NCI-H69 (cell line): ENCODE measurements around the gene ZNF385B.
"Not testable (repeated sequence)": the region's sequence is repeated elsewhere in the genome, so short reads cannot be mapped to it uniquely, and the experiment has no call there.

Experiments
- DNase-seq: peaks from one replicate; lab custom pipeline; 2025; lab: John Stamatoyannopoulos, UW

Gene ZNF385B

DNA sequence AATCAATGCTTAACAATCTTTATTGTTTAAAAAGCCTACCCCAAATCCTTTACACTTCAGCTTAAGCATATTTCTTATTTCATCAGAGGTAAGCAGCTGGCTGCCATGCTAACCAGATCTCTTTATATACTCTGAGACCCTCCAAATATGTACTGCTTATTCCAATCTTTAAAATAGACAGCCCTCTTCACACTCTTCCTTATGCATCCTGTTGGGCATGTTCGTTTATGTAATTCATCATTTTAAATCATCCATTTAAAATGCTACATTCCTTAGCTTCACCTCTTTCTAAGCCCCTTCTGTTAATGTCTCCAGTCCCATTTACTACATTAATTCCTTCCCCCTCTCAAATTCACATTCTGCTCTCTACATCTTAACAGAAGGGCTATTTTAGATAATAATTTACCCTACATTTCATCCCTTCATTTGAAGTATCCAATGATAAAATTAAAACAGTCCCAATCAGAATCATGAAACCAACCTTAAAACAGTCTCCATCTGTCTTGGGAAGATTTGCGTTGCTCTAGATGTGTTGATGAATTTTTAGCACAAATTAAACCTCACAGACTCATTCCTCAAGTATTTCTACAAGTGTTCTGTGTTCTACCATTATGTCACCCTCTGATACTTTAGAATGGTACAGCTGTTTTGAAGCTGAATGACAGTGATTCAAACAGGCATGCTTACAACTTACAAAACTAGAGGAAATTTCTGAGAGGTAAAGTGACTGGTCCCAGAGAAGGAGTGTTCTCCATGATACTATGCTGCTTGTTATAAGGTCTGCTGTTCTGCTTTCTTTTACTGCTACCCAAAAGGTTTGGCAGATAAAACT lies 59.1 kb downstream of the ZNF385B start:
- DNase-seq = no peak

DNA sequence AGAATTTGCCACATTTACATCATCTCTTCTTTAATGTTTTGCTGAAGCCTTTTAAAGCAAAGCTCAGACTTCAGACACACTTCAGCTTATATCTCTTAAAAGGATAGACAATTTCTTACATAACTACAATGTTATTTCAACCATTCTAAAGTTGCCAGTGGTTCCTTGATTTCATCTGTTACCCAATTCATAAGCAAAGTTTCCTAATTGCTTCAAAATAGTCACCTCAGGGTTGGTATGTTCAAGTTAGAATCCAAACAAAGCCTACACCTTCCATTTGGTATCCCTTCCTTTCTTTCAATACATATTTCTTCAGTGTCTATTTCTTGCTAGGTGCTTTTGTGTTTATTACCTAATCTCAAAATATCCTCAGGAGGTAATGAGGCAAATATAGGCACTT lies 60.6 kb downstream of the ZNF385B start:
- no peak for DNase-seq

DNA sequence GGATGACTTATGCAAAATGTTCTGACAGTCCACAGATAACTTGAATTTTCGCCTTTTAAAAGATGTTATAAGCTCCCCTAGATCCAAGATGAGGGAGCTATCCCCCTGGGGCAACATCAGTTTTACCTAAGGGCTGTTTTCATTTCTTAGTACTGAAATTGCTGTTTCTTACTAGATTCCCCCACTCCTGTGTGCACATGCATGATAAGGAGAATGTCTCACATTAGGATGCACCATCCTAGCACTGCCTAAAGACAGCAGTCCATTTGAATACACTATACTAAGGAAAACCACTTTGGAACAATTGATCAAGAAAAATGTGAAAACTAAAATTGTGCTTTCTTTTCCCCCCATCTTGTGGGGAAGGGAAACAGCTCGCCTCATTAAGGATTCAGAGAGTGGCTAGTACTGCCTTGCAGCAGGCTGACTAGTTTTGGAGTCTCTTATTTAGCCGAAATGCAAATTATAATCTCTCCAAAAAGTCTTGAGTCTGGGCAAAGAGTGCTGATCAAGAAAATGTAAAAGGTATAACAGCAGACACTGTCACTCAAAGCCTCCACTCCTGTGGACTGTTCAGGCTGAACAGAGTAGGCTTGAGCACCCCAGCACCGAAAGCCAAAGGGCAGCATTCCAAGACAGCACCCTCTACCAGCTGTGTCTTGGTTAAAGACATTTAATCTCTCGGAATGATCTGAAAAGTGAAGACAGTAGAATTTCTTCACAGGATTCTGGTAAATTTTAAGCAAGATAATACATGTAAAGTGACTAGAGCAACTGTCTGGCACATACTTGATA lies 65.0 kb downstream of the ZNF385B start:
- DNase-seq = no peak

DNA sequence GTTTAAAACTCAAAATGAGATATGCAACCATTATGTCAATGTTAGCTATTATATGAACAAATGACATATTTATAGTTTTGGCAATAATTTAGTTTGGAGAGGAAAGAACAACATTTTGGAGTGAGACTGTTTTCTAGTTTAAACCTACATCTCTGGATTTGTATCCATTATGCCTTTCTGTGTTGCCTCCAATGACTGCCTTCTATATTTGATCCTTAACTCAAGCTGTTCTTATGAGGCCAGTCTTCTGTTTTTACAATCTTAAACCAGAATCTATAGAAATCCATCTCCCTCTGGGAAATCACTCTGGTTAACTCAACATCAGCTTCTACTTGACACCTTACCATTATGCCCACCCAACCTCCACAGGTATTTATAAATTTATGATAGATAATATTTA lies 67.5 kb downstream of the ZNF385B start:
- no peak for DNase-seq

DNA sequence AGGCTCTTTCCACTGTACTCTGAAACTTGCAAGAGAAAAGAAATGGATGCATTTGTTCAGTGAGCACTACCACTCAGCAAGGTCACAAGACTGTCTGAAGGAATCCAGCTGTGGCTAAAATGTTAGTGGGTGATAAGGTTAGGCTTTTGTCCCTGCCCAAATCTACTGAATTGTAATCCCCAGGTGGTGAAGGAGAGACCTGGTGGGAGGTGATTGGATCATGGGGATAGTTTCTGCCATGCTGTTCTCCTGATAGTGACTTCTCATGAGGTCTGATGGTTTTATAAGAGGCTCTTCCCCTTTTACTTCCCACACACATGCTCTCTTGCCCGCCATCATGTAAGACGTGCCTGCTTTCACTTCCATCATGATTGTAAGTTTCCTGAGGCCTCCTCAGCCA lies 68.2 kb downstream of the ZNF385B start:
- no peak for DNase-seq

DNA sequence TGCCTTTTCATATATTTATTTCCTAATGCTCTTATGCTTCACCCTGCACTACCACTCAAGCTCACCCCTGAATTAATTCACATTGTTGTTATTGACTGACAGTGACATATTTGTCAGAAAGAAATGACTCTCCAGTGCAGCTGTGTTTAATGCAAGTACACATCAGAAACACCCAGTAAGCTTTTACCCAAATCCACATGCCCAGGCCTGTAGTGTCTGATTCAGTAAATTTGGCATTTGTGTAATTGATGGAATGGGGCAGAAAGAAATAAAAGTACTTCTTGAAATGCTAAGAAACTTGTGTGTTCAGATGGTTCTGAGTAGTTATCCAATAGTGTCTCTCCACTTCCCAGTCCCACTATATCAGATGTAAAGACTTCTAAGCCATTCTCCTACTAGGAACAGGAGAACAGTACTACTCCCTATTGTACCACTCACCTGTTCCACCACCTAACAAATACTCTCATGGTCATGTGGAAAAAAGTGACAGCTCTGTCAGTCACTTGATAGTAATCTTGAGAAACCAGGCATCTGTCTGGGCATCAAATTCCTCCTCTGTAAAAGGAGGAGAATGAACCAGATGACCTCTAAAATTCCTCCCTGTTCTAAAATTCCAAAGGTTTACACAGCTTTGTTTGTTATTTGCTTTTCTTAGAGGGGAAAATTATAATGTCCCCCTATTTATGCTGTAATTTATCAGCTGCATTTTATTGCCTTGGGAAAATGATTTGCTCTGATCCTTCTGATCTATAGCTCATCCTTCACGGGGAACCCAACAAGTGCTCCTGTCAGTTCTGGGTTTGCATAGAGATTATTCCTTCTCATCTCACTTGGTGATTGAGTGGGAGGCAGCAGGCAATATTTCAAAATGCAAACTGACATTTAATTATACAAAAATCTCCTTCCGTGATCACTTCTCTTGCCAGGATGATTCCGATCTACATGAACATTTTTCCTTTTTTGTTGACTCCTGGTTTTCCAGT lies 70.9 kb downstream of the ZNF385B start:
- DNase-seq = peak; percentile 8

DNA sequence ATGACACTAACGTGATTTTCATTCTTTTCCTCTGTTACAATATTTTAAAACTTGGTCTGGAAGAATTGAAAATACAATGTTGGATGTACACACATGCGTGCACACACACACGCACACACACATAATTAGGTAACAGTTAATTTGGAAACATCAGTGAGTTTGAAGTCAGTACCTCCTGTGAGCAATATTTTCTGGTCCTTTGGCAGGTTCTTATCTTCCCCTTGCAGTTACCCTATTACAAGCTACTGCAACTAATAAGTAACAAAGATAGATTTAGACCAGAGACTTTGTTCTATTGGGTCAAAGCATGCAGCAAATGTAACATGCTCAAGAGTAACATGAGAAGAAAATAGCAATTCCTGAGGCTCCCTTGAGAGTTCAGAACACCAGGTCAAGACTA lies 73.3 kb downstream of the ZNF385B start:
- DNase-seq = no peak

DNA sequence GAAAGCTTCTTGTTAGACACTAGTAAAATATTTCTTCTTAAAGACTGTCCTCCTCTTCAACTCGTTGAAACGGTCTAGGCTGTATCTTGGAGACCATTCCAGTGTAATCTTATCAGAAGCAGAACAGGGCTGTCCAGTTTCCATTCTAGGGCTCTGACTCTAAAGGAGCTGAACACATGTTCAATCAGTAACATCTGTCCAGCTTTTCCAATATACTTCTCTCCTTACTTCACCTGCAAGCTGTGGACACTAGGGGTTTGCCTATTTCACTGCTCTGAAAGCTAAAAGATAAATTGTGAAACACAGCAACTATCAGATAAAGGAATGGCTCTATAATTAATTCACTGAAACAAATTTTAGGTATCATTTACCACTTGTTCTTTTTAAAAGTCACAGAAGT lies 73.8 kb downstream of the ZNF385B start:
- DNase-seq = no peak

DNA sequence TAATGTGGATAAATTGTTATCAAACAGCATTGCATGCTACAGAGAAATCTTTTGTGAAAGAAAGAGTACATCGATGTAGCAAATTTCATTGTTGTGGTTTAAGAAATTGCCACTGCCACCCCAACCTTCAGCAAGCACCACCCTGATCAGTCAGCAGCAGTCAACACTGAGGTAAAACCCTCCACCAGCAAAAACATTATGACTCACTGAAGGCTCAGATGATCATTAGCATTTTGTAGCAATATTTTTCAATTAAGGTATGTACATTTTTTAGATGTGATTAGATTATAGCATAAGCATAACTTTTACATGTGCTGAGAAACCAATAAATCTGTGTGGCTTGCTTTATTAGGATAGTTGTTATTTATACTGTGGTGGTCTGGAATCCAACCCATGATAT lies 75.5 kb downstream of the ZNF385B start:
- DNase-seq = no peak

DNA sequence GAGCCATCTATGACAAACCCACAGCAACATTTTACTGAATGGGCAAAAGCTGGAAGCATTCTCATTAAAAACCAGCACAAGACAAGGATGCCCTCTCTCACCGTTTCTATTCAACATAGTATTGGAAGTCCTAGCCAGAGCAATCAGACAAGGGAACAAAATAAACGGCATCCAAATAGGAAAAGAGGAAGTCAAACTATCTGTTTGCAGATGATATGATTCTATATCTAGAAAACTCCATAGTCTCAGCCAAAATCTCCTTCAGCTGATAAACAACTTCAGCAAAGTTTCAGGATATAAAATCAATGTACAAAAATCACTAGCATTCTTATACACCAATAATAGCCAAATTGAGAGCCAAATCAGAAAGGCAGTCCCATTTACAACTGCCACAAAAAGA lies 79.1 kb downstream of the ZNF385B start:
- not testable (repeated sequence) for DNase-seq

DNA sequence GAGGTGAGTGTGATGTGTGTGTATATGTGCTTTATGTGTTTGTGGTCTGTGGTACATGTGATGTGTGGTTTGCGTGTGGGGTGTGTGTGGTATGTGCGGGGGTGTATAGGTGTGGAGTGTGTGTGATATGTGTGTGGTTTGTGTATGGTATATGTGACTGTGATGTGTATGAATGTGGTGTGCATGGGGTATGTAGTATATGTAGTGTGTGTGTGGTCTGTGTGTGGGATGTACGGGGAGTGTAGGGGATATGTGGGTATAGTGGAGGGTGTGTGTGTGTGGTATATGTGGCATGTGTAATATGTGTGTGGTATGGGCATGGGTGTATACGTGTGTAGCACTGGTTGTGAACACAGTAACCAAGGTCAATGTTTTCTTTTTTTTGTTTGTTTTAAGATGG lies 87.4 kb downstream of the ZNF385B start:
- no peak for DNase-seq

DNA sequence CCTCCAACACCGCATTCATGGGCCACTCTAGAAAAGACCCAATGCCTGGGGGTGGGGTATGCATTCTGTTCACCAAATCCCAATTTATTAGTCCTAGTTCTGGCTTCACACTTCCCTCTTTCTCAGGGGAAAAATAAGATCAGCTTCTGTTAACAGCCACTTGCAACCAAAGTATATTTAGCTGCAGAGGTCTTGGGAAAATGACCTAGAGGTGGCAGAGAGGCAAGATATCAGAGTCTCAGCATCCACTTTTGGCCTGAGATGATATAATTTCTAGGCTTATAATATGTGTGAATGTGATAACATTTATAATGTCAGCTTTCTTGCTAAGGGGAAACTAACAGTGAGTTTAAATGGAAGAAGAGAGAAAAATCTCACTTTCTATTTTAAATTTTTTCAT lies 89.1 kb downstream of the ZNF385B start:
- DNase-seq = no peak

DNA sequence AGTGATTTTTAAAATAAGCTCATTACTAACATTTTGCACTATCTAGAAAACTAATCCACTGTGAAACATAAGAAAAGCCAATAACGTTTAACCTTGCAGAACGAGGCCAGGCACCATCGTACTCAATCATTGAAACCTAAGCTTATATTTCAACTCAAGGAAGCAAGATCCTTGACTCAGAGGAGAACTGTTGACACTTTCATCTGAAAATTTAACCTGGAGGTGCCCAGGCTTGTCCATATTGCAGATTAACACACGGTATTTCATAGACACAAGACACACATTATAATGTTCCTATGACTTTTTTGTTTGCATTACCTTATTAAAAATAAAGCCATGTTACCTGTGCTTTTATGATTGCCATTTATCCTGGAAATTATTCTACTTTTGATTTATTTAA lies 89.6 kb downstream of the ZNF385B start:
- DNase-seq = no peak

DNA sequence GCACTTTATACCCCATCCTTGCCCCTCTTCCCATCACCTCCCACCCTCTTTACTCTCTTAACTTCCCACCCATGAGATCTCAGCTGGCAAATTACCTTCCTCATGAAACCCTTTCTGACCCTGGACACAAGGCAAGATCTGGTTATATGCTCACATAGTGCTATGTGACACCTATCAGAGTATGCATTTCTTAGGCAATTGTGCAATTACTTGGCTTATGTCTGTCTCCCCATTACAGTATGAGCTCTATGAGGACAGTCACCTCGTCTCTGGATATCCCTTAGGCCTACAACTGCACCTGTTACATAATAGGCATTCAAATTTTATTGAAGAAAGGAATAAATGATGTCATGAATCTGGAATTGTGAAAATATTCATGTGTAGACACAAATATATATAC lies 91.4 kb downstream of the ZNF385B start:
- DNase-seq = no peak

DNA sequence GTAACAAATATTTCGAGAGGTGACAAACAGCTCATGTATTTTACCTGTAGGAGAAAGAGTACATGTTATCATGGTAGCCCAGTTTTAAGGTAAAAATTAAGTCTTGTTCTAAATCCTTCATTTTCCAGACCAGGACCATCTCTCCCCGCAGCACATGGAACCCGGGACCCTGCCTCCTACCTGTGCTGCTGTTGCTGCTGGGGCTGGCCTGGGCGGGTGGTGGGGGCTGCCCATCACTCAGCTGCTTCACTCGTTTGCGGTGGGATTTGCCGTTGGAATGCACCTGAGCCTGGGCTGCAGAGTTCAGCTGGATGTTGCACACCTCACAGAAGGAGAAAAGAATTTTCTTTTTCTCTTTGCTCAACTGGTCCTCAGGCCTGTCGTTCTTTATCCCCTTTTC lies 92.1 kb downstream of the ZNF385B start:
- no peak for DNase-seq

DNA sequence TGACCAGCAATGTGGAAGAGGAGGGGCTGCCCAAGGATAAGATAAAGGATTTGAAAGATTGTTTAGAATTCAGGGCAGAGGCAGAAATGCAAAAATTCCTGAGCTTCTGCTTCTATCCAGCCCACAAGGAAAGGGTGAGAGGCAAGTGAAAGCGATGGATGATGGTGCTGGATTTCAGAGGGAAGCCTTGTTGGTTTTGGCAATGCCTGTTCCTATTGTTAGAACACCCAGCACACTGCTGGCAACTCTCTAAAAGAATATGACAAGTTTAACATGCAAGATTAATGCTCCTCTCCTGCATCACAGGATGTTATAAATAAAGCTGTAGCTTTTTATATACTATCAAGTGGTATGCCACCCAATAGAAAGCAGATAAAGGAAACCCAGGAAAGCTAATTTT lies 92.6 kb downstream of the ZNF385B start:
- no peak for DNase-seq

DNA sequence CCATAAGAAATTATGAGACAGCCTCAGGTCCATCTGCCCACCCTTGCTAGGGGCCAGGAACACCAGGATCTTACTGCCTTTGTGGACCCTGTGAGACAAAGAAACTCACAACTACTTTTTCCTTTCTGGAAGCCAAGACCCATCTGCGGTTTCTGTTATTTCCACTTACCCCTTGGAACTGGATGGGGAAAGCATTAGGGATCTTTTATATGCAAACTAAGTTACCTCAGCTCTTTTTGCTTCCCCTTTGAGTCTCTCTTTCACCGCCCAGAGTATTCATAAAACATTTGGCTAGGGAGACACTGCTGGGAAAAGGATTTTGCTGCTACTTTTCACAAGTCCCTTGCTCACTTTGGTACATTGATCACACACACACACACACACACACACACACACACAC lies 95.7 kb downstream of the ZNF385B start:
- no peak for DNase-seq

DNA sequence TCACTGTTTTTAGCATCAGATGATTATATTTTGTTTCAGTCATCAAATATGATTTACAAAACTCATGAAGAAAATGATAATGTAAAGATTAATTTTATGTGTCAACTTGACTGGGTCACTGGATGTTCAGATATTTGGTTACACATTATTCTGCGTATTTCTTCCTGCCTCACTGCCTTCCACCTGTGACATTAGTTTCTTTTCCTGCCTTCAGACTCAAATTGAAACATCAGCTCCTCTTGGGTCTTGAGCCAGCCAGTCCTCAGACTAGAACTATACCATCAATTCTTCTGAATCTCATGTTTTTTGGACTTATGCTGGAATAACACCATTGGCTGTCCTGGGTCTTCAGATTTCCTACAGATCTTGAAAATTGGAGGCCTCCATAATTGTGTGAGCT lies 96.7 kb downstream of the ZNF385B start:
- no peak for DNase-seq

DNA sequence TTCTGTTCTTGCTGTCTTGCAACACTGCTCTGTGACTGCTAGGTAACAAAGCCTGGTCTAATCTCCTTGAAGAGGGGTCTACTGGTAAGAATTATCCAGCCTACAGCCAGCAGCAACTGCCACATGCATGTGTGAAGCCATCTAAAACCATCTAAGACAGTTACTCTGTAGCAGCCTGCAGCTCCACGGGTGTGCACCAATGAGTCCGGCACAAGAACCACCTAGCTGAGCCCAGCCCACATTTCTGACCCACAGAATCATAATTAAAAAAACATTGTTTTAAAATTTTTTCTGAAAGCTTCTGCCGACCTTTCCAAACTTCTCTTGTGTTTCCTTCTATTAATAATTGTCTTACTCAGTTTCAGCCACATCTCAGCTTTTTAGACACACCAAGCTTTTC lies 102.8 kb downstream of the ZNF385B start:
- DNase-seq = no peak

DNA sequence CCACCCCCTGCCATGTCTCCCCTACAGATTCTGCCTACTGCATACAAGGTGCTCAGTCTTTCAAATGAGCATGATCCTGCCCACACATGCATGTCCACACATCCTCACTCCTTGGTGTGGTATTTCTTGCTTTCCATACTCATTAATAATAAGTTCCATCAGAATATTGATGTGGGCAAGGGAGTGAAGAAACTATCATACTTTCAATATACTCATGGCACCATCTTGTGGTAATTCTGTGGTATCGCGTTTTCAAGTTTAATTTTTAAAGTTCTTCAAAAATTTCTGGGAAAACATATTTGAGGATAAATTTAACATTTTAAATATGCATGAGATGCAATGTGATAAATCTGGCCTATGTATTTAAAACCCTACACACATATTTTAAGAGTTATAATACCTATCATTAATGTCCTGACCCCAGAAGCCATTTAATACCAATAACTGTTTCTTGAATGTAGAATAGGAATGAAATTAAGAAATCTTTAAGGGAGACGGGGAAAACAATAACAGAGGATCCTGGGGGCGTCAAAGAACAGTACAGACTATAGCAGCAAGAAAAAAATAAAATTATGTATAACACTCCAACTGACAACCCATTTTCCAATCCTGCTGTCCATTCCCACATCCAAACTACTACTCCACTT lies 110.1 kb downstream of the ZNF385B start:
- DNase-seq = peak; percentile 32

DNA sequence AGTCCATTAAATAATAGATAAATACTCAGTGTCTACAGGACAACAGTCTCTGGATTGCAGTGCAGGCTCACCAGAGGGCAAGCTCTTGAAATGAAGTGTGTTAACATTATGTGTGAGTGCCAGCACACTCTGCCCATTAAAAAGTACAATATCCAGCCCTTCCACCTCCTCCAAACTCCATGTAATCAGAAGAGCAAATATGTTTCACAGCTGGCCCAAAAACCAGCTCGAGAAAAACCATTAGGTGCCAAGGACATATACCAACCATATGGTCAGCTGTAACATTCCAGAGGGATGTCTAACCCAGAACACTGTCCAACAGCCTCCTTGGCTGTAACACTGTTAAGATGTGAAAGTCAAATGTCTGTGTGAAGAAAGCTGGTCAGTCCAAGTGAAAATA lies 112.2 kb downstream of the ZNF385B start:
- peak; percentile 20 for DNase-seq

DNA sequence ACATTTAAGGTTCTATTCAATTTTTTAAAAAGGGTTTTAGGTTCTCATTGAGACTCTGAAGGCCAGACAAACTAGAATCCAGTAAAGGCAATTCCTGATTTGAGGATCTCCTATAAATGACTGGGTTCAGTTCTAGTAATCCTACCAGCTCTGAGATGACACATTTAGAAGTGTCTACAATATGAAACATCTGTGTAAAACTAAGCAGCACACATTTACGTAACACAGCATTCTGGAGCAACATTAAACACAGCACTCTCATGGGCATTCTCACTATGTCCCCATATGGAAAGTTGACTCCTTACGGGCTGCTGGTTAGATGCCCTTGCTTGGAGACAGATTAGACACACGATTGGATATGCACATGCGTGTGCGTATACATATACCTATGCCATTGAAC lies 114.4 kb downstream of the ZNF385B start:
- DNase-seq = no peak
